Heart right ventricle (tissue), 16 donors: ENCODE results near the gene WDR77. TPM values are rescaled to one million over a fixed set of nuclear protein-coding genes. Genes with fewer than 3 reads are reported as not detected.

ENCODE experiments used
- ATAC-seq, 8 donors: fragments of 200-7000 bp; cut with Tn5 transposase; one replicate each; pipeline ENCODE4 v1.9.1; 2020; ENCODE audit warnings: mild to moderate bottlenecking in 8 of 8, moderate library complexity in 8 of 8, moderate number of reproducible peaks in 1 of 8
- DNase-seq, 2 donors: peaks; one replicate each; pipeline ENCODE4 v3.0.0-alpha.2; 2020
- H3K27ac ChIP-seq, 10 donors: fragments of 200-600 bp; sonication (generic) in 2 of 10; one replicate each; pipeline versions ENCODE4 v1.5.0 to v1.8.0; 2020 to 2022; ENCODE audit warnings: mild to moderate bottlenecking in 3 of 10
- H3K27me3 ChIP-seq, 7 donors: fragments of 200-600 bp; one replicate each; pipeline ENCODE4 v1.8.0; 2021 to 2022; ENCODE audit warnings: mild to moderate bottlenecking in 2 of 7
- H3K36me3 ChIP-seq, 9 donors: fragments of 200-600 bp; sonication (generic) in 1 of 9; one replicate each; pipeline versions ENCODE4 v1.5.0 to v1.8.0; 2020 to 2022; ENCODE audit warnings: mild to moderate bottlenecking in 2 of 9
- H3K4me1 ChIP-seq, 9 donors: fragments of 200-600 bp; sonication (generic) in 1 of 9; one replicate each; pipeline versions ENCODE4 v1.5.0 to v1.8.0; 2020 to 2022; ENCODE audit warnings: mild to moderate bottlenecking in 4 of 9
- H3K4me3 ChIP-seq, 10 donors: fragments of 200-600 bp; sonication (generic) in 2 of 10; one replicate each; pipeline versions ENCODE4 v1.5.0 to v1.8.0; 2020 to 2022; ENCODE audit warnings: mild to moderate bottlenecking in 7 of 10, moderate library complexity in 2 of 10
- H3K9me3 ChIP-seq, 11 donors: fragments of 200-600 bp in 10 of 11; sonication (generic) in 2 of 11; one replicate each; pipeline versions ENCODE4 v1.5.0 to v1.8.0; 2013 to 2022; ENCODE audit warnings: mild to moderate bottlenecking in 2 of 11, control low read depth in 1 of 11, moderate library complexity in 1 of 11
- CTCF ChIP-seq, 9 donors: fragments of 200-600 bp; sonication (generic) in 2 of 9; IDR thresholded peaks; one replicate each; pipeline versions ENCODE4 v1.5.0 to v1.8.0; 2021 to 2022; ENCODE audit warnings: antibody characterized with exemption in 9 of 9, mild to moderate bottlenecking in 5 of 9, moderate library complexity in 1 of 9
- WGBS, 2 donors: extraction: QIAGEN DNeasy Blood & Tissue Kit; methylation state at CpG; one replicate each; pipeline ENCODE4 v1.1.7; 2013; ENCODE audit warnings: inconsistent platforms in 1 of 2; 5-methylcytosine and 5-hydroxymethylcytosine counted together
- intact Hi-C, 10 donors: fragments of 100-400 bp; cut with DNase I; formaldehyde crosslinking; loops; one replicate each; pipeline versions ENCODE4 v1.11.1 to v1.14.2; 2022
- polyA plus RNA-seq, 2 donors: library from polyadenylated mRNA; stranded (reverse); fragments of 200-250 nt; gene quantifications; one replicate each; pipeline ENCODE4 v1.2.3, GENCODE V29; 2013
- total RNA-seq, 10 donors: library from RNA; stranded (reverse); fragmentation: NEBNext Ultra II Directional in 3 of 10; extraction: Animal tissue kit (Norgen Biotek cat#: 25700) in 3 of 10; gene quantifications; one replicate each; pipeline versions ENCODE4 v1.2.1 to v1.2.4, GENCODE V29; 2021 to 2023
- donor health status: Arrhythmogenic right ventricular cardiomyopathy.
- donor health status: ischemic (EF 13 %, LVEDD 7.1; RV severe dilation, severe dysfunction).
- donor health status: healthy with polysubstance abuse.
- donor health status: DM: no; HTN: yes; CAD: no.
- donor health status: DM: no; HTN: no; CAD: no.
- donor health status: ischemic (EF 25% LVEDD 6.9; RV normal size, moderate dysfunction).
- donor health status: ischemic (EF 25% LVEDD 5.7; RV mildly dilated, moderate dysfunction).
- donor health status: healthy.
- donor health status: DM: yes; HTN: yes; CAD: no.
- donor health status: Ischemic cardiomyopathy.
- donor health status: ischemic (EF 35%, LVEDD 5.7; RV mildly dilated, moderate dysfunction).
- donor health status: nonischemic (EF 11% LVEDD 7.7; RV severe dilation, severe dysfunction).
- donor health status: DM: yes; HTN: yes; CAD: no.
- donor health status: PGD.
- donor health status: ischemic (EF 29% LVEDD 5.4; RV normal size, mild dysfunction).
- donor health status: nonischemic (EF 23%, LVEDD 6.1; RV moderate dilation, normal function).

WDR77 gene
- total and polyA plus RNA-seq, 12 donors: 21.4 to 55.8 (median 35.3) TPM

- WGBS, 2 donors: 85 to 88% methylated on average over 5 of the region's 5 CpGs
- ATAC-seq (no peak), DNase-seq (no peak)
- Histone ChIP-seq H3K27ac (no peak overlapping the region), H3K4me3 (no peak overlapping the region), H3K4me1 (peaks cover 0 to 12% (median 9%) of the 10 kb centered on the region in 9 donors), H3K36me3 (no peaks in the 10 kb centered on the region), H3K9me3 (no peaks in the 10 kb centered on the region), H3K27me3 (peaks cover 0 to 12% (median 0%) of the 10 kb centered on the region in 7 donors)
- intact Hi-C loops: loop anchor here in 3 of 10 donors (5.0 to 10.0 kb wide), 3 partner anchors 180 to 367 kb away; no protein-coding TSS in a partner anchor
- no peak for TF ChIP-seq CTCF (IDR thresholded peaks at IDR 0.05)
Measured at GRCh38 chr1:111402083-111402482, 47.0 kb downstream of the WDR77 start.

- no peak overlapping the region for H3K27ac ChIP-seq
- H3K9me3 ChIP-seq: no peaks in the 10 kb centered on the region
- no peak overlapping the region for H3K4me3 ChIP-seq
- WGBS, 2 donors: 29 to 30% methylated on average over 9 of the region's 9 CpGs
- peak; percentile 39 to 79 (median 71) for TF ChIP-seq CTCF (IDR thresholded peaks at IDR 0.05)
- no peaks in the 10 kb centered on the region for H3K36me3 ChIP-seq
- no peaks in the 10 kb centered on the region for H3K4me1 ChIP-seq
- intact Hi-C loops: loop anchor here in 9 of 10 donors (1.0 to 10.0 kb wide), 5 partner anchors 177 to 365 kb away; no protein-coding TSS in a partner anchor
- H3K27me3 ChIP-seq: peaks cover 0 to 12% (median 0%) of the 10 kb centered on the region in 7 donors
- ATAC-seq (no peak), DNase-seq (peak in 1 of 2 donors; percentile 47)
Measured at GRCh38 chr1:111399792-111400610, 49.1 kb downstream of the WDR77 start.

GRCh38 chr1:111392460-111392945, 56.6 kb downstream of the WDR77 start:
- no peaks in the 10 kb centered on the region for H3K36me3 ChIP-seq

More at GRCh38 chr1:111392460-111392945, 56.6 kb downstream of the WDR77 start:
- peaks cover 0 to 19% (median 6%) of the 10 kb centered on the region in 7 donors for H3K27me3 ChIP-seq
- no peaks in the 10 kb centered on the region for H3K4me1 ChIP-seq
- peak in 1 of 8 donors; percentile 37 for ATAC-seq
- H3K4me3 ChIP-seq: no peak overlapping the region
- 76 to 80% methylated on average over 1 of the region's 1 CpG for WGBS, 2 donors
- H3K9me3 ChIP-seq: no peaks in the 10 kb centered on the region
- TF ChIP-seq CTCF (IDR thresholded peaks at IDR 0.05): no peak
- intact Hi-C loops: no loop called here
- DNase-seq: no peak
- no peak overlapping the region for H3K27ac ChIP-seq
